Gastrocnemius medialis (tissue), 4 donors: ENCODE results near the gene CPLX4.

ENCODE experiments used
- POLR2A ChIP-seq, 2 donors: fragments of 450-650 bp; IDR thresholded peaks; one replicate each; pipeline ENCODE4 v1.6.1; 2017; ENCODE audit warnings: antibody characterized with exemption in 2 of 2, mild to moderate bottlenecking in 2 of 2, moderate library complexity in 2 of 2
- TF ChIP-seq, protein P1 (sequence below), 5 experiments: fragments of 450-650 bp in 3 of 5; fragments of 200-600 bp in 2 of 5; sonication (generic) in 2 of 5; IDR thresholded peaks in 4 of 5; conservative IDR thresholded peaks in 1 of 5; 1 replicate in 4 of 5; 2 replicates in 1 of 5; pipeline ENCODE4 v1.5.1; 2016 to 2019; ENCODE audit warnings: antibody characterized with exemption in 5 of 5, mild to moderate bottlenecking in 3 of 5, moderate library complexity in 3 of 5

DNA sequence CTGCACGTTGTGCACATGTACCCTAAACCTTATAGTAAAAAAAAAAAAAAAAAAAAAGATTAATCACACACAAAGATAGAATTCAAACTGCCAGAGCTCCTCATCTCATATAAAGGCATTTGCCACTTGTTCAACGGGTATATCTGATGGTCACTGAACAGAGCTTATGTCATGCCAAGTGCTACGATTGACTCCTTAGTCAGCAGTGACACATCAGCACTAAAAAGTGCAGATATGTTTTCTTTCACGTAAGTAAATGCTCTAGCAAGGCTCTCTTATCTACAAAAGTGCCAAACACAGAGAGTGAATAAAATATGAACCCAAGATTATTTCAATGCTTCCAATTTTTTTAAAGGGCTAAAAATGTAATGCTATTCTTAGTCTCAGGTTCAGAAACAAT lies 39.5 kb upstream of the CPLX4 start:
- TF ChIP-seq, protein P1, sequence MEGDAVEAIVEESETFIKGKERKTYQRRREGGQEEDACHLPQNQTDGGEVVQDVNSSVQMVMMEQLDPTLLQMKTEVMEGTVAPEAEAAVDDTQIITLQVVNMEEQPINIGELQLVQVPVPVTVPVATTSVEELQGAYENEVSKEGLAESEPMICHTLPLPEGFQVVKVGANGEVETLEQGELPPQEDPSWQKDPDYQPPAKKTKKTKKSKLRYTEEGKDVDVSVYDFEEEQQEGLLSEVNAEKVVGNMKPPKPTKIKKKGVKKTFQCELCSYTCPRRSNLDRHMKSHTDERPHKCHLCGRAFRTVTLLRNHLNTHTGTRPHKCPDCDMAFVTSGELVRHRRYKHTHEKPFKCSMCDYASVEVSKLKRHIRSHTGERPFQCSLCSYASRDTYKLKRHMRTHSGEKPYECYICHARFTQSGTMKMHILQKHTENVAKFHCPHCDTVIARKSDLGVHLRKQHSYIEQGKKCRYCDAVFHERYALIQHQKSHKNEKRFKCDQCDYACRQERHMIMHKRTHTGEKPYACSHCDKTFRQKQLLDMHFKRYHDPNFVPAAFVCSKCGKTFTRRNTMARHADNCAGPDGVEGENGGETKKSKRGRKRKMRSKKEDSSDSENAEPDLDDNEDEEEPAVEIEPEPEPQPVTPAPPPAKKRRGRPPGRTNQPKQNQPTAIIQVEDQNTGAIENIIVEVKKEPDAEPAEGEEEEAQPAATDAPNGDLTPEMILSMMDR (IDR thresholded peaks at IDR 0.05 in 4 of 5, conservative IDR thresholded peaks at IDR 0.05 in 1 of 5): no peak
- TF ChIP-seq POLR2A (IDR thresholded peaks at IDR 0.05): no peak
